GM06990 (cell line): ENCODE measurements around the gene CRLF2.
"Not testable (repeated sequence)": the region's sequence is repeated elsewhere in the genome, so short reads cannot be mapped to it uniquely, and the experiment has no call there.

Source experiments
- DNase-seq: peaks from one replicate; pipeline ENCODE4 v3.0.0-alpha.2; 2011; ENCODE audit not compliant: insufficient read length; ENCODE audit errors: extremely low read depth
- H3K27me3 ChIP-seq: replicated peaks from 2 replicates; pipeline ENCODE4 v1.6.0; 2011; ENCODE audit warnings: low read length; ENCODE audit not compliant: control insufficient read depth, insufficient read depth
- H3K36me3 ChIP-seq: 2 replicates; pipeline ENCODE4 v1.5.1; 2011; ENCODE audit warnings: low read length; ENCODE audit not compliant: control insufficient read depth, insufficient read depth
- H3K4me3 ChIP-seq: replicated peaks from 2 replicates; pipeline ENCODE4 v1.5.1; 2011; ENCODE audit warnings: low read depth, mild to moderate bottlenecking, control low read depth, low read length
- TF ChIP-seq, protein P1 (sequence below): IDR thresholded peaks from 2 replicates; pipeline ENCODE4 v1.5.1; 2011; ENCODE audit warnings: low read length, control low read depth, mild to moderate bottlenecking, inconsistent platforms; ENCODE audit not compliant: insufficient read depth, poor library complexity, severe bottlenecking

The CRLF2 gene

DNA sequence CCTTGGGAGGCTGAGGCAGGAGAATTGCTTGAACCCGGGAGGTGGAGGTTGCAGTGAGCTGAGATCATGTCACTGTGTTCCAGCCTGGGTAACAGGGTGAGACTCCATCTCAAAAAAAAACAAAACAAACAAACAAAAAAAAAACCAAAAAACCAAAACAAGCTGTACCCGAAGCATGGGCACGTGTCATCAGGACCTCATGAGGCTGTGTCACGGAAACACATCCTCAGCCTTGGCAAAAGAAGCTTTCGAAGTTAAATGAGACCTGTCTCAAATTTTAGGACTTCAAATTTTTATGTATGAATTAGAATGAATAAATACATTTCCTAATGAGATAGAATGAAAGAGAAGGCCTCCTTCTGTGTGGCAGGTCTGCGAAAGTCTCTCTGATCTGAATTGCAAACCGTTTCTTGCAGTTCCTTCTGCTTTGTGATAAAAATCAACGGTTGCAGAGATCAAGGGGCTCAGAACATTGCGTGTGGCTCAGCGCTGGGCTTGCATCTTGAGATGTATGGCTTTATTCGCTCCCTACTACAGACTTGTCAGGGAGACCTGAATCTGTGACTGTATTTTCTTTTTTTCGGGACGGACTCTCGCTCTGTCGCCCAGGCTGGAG, 19.5 kb upstream of the CRLF2 start:
- no peaks in the 10 kb centered on the region for H3K36me3 ChIP-seq
- H3K27me3 ChIP-seq = no peaks in the 10 kb centered on the region
- no peak overlapping the region for H3K4me3 ChIP-seq
- no peak for DNase-seq
- TF ChIP-seq, protein P1, sequence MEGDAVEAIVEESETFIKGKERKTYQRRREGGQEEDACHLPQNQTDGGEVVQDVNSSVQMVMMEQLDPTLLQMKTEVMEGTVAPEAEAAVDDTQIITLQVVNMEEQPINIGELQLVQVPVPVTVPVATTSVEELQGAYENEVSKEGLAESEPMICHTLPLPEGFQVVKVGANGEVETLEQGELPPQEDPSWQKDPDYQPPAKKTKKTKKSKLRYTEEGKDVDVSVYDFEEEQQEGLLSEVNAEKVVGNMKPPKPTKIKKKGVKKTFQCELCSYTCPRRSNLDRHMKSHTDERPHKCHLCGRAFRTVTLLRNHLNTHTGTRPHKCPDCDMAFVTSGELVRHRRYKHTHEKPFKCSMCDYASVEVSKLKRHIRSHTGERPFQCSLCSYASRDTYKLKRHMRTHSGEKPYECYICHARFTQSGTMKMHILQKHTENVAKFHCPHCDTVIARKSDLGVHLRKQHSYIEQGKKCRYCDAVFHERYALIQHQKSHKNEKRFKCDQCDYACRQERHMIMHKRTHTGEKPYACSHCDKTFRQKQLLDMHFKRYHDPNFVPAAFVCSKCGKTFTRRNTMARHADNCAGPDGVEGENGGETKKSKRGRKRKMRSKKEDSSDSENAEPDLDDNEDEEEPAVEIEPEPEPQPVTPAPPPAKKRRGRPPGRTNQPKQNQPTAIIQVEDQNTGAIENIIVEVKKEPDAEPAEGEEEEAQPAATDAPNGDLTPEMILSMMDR = no peak

DNA sequence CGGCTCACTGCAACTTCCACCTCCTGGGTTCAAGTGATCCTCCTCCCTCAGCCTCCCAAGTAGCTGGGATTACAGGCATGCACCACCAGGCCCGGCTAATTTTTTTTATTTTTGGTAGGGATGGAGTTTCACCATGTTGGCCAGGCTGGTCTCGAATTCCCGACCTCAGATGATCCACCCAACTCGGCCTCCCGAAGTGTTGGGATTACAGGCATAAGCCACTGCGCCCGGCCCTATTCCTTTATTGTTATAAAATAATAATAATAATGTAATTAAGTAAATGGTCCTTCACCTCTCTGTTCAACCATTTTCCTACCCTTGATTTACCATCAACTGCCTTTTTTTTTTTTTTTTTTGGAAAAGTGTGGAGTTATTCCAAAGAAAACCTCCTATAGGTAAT, 15.7 kb upstream of the CRLF2 start:
- not testable (repeated sequence) for H3K27me3 ChIP-seq, H3K4me3 ChIP-seq, H3K36me3 ChIP-seq, DNase-seq

GRCh38 chrX:1226249-1226648, 13.8 kb upstream of the CRLF2 start:
- TF ChIP-seq, protein P1 = no peak
- Histone ChIP-seq H3K36me3 (no peaks in the 10 kb centered on the region), H3K27me3 (no peaks in the 10 kb centered on the region)

GRCh38 chrX:1224954-1225353, 12.5 kb upstream of the CRLF2 start:
- no peak for DNase-seq
- TF ChIP-seq, protein P1 = no peak
- H3K4me3 ChIP-seq = no peak overlapping the region
- no peaks in the 10 kb centered on the region for H3K27me3 ChIP-seq
- H3K36me3 ChIP-seq = no peaks in the 10 kb centered on the region

More at GRCh38 chrX:1226249-1226648, 13.8 kb upstream of the CRLF2 start:
- no peak for DNase-seq
- no peak overlapping the region for H3K4me3 ChIP-seq

- Histone ChIP-seq H3K27me3 (no peaks in the 10 kb centered on the region), H3K4me3 (no peak overlapping the region), H3K36me3 (no peaks in the 10 kb centered on the region)
- no peak for DNase-seq
- TF ChIP-seq, protein P1 = no peak
These were observed 10.8 kb upstream of the CRLF2 start for GRCh38 chrX:1223242-1223600.

- no peak for DNase-seq
These were observed 10.2 kb upstream of the CRLF2 start for GRCh38 chrX:1222531-1223241.

More at GRCh38 chrX:1222531-1223241, 10.2 kb upstream of the CRLF2 start:
- TF ChIP-seq, protein P1 = no peak
- Histone ChIP-seq H3K27me3 (no peaks in the 10 kb centered on the region), H3K4me3 (no peak overlapping the region), H3K36me3 (no peaks in the 10 kb centered on the region)
